ENCODE measurements around the gene TRAF3.

Gene TRAF3, protein sequence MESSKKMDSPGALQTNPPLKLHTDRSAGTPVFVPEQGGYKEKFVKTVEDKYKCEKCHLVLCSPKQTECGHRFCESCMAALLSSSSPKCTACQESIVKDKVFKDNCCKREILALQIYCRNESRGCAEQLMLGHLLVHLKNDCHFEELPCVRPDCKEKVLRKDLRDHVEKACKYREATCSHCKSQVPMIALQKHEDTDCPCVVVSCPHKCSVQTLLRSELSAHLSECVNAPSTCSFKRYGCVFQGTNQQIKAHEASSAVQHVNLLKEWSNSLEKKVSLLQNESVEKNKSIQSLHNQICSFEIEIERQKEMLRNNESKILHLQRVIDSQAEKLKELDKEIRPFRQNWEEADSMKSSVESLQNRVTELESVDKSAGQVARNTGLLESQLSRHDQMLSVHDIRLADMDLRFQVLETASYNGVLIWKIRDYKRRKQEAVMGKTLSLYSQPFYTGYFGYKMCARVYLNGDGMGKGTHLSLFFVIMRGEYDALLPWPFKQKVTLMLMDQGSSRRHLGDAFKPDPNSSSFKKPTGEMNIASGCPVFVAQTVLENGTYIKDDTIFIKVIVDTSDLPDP

DNA sequence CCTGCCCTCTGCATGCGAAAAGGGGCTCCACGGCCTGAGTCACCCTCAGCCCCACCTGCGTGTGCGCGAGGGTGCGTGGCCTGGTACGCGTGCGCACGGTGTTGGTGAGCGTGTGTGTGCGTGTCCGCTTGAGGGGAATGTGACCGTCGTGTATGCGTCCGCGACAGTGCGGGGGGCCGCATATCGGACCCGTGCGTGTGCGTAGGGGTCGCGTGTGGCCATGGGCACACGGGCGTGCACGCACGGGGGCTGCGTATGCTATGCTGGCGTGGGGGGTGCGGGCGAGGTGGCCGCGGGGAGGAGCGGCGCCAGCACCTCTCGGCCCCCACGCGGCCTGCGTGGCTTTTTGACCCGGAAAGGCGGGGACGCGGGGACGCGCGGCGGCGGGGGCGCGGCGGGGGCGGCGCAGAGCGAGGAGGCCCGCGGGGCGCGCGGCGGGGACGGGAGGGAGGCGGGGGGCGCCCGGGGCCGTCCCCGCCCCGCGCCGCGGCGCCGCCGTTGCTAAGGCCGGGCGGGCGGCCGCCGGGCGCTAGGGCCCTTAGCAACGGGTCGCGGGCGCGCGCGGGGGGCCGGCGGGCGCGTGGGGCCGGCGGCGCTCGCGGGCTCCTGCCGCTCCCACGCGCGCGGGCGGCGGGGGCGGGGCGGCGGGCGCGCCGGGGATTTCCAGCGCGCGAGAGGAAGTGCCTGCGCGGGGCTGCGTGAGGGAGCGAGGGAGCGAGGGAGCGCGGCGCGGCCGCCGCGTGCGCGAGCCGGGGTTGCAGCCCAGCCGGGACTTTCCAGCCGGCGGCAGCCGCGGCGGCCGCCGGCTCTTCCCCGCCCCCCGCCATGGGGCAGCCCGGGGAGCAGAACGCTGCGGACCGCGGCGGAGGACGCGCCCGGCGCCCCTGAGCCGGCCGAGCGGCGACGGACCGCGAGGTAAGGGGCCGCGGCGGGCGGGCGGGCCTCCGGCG, at the start of gene TRAF3:
TRAF3 (plus strand) TSS at position 689 of the 950 bp plus-strand sequence. CDS start 92,753 bp downstream, outside the sequence.
- peak; percentile 65 for DNase-seq (ENCODE audit: low spot score)

DNA sequence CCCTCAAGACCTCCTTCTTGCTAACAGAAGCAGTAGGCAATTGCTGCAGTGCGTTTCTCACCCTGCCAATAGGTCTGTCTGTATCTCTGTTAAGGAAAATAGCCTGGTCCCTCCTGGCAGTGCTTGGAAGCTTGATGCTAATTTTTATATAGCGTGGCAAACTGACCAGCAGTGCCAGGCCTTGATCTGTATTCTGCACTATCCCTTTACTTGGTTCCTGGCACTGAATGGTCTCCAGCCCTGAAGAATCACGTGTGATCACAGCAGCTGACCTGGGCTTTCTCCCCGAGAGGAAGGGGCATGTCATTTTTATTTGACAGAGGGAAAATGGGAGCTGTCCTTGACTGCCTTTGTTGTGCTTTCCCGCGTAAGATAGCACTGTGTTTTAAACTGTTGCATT, 48.7 kb upstream of the TRAF3 start:
- peak; percentile 13 for DNase-seq (ENCODE audit: low spot score)

DNA sequence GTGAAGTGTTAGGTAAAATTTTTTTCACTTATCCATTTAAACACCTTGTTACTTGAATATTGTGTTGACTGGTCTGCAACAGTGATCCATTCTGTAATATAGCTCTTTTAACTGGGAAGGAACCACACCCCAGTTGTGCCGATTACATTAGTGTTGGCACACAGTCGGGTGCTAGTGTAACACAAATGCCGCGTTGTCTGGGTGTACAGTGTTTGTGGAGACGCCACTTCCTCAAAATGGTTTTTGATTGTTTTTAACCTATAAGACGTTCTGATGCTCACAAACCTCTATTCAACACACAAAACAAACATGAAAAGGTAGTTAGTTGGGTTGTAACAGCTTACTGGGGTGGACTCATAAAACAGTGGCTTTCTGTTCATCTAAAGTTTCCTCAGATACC, 48.0 kb upstream of the TRAF3 start:
- peak; percentile 3 for DNase-seq (ENCODE audit: low spot score)

DNA sequence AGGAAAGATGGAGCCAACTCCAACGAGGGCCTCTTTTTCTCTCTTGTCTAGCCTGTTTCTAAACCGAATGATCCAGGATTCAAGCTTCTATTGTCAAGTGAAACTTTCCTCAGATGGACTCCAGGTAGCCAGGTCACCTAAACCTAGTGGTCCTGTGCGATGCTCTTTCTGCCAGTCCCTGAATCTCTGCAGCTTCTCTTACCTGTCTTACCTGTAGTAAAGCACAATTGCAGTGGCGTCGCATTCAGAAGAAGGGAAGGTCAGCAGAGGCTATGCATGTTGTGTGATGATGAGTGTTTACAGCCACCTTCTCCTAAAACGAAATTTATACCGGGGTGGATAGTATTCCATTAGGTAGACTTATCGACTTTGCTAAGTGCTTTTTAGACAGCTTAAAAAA, 47.4 kb upstream of the TRAF3 start:
- DNase-seq (ENCODE audit: low spot score): peak; percentile 21

DNA sequence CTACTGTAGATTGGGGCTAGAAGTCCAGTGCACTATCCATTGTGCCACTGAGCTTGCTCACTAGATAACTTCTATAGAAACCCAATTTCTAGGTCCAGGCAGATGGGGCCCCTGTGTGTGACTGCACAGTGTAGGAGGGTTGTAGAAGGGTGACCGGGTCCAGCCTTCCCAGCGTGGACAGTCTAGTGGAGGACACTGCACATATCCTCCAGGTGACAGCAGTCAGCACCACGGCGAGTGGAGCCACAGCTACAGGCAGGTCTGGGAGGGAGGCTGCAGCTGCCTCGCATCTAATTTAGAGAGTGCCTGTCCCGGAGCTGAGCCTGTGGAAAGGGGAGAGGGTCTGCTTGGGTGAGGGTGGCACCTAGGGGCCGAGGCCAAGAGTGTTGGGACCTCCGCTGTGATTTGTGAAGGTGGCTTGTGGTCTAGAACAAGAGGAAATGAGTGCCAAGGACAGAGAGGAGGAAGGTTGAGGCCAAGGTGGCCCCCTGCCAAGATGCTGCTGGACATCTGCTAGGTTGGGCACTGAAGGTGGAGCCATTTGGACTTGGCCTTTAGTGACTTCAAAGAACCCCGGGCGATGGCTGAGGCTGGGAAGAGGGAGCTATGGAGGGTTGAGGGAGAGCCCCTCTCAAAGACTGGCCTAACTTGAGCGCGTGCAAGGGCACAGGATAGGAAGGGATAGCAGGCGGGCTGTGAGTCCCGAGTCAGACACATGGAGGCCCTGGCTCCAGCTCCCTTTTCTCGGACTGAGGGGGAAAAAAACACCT, 46.0 kb upstream of the TRAF3 start:
- DNase-seq (ENCODE audit: low spot score): peak; percentile 34

DNA sequence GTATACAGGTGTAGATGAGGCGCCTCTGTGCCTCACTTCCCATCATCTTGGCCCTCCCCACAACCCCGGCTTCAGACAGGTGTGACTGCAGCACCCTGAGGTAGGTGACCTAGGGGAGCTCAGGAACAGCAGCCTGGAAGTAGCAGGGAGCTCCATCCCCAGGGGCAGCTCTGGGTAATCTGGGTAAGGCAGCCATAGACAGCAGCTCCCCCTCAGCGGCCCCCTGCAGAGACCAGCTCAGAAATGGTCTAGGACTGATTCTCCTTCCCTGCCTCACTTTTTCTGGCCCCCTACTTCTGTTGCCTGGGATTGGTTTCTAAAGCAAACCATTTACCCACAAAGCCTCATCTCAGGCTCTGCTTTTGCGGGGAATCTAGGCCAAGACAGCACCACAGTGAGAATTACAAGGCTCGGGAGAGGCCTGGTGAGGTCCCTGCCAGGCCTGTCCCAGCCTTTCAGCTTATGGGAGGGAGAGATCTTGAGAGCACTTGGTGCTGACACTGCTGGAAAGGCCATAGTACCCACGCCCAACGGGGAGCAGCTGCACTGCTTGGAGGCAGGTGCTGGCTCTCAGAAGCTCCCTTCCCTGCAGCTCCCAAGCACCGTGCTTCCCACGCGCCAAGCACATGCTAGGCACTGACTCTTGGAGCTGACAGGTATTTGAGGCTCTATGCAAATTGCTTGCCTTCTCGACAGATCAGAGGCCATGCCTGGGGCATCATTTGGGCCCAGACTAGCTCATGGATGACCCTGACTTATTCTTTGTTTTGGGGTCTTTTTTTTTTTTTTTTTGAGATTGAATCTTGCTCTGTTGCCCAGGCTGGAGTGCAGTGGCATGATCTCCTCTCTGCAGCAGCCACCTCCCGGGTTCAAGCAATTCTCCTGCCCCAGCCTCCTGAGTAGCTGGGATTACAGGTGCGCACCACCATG, 45.1 kb upstream of the TRAF3 start:
- peak; percentile 39 for DNase-seq (ENCODE audit: low spot score)

DNA sequence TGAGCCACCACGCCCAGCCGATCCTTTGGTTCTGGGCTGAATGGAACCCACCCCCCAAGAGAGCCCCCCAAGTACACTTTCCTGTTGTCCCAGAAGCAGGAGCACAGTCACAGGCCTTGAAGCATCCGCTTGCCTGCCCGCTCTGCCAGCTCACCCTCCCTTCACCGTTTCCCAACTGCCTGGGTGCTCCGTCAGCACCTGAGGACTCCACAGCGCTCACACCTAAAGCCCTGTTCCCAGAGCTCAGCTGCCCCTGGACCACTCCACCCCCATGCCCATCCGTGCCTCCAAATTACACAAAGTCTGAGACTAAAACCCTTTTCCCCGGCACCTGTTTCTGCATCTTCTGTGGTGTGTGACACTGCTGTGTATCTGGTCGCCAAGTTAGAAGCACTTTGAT, 44.3 kb upstream of the TRAF3 start:
- peak; percentile 29 for DNase-seq (ENCODE audit: low spot score)

DNA sequence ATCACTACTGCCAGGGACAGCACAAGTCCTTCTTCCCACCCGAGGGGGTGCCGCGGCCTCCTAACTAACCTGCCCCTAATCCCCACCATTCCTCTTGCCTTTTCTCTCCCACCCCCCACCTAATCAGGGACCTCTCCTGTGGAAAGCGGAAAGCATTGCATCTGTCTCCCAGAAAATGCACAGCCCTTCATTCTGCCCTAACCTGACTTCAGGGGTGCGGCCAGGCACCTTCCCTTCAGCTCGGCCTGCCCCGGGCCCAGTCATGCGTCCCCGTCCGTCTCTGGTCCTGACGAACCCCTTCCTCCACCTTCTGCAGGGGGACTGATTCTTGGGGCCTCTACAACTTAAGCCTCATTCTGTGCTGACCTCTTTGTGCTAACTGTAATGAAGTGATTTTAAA, 43.9 kb upstream of the TRAF3 start:
- DNase-seq (ENCODE audit: low spot score): peak; percentile 34

DNA sequence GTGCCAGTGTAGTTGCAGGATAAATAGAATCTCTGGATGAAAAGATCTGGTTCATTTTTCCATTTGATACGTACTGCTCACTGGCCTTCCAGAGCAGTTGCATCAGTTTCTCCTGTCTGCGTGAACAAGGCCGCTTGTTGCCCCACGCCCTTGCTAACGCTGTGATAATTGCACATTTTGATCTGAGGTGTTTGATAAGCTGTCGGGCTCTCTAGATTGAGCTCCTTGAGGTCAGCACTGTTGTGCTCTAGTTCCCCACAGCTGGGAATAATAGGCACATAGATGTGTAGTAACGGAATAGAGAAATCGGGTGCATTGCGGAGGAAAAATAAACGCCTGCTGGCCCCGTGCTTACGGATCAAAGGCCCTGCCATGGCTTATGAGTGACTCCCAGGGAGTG, 42.8 kb upstream of the TRAF3 start:
- DNase-seq (ENCODE audit: low spot score): peak; percentile 15

DNA sequence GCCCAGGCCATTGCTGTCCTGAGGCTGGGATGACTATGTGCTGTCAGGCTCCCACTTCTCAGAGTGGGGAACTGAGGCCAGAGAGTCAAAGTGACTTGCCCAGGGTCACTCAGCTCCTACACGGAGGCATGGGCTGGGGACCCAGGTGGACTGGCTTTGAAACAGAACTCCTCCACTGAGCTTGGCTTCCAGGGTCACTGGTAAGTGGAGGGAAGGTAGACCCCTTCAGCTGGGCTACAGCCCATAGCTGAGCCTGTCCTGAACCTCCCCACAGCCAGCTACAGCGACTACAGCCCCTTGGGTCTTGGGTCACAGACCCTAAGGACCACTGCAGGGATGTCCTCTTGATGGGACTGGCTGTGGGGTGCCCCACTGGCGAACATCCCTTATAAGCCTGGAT, 40.3 kb upstream of the TRAF3 start:
- DNase-seq (ENCODE audit: low spot score): no peak

DNA sequence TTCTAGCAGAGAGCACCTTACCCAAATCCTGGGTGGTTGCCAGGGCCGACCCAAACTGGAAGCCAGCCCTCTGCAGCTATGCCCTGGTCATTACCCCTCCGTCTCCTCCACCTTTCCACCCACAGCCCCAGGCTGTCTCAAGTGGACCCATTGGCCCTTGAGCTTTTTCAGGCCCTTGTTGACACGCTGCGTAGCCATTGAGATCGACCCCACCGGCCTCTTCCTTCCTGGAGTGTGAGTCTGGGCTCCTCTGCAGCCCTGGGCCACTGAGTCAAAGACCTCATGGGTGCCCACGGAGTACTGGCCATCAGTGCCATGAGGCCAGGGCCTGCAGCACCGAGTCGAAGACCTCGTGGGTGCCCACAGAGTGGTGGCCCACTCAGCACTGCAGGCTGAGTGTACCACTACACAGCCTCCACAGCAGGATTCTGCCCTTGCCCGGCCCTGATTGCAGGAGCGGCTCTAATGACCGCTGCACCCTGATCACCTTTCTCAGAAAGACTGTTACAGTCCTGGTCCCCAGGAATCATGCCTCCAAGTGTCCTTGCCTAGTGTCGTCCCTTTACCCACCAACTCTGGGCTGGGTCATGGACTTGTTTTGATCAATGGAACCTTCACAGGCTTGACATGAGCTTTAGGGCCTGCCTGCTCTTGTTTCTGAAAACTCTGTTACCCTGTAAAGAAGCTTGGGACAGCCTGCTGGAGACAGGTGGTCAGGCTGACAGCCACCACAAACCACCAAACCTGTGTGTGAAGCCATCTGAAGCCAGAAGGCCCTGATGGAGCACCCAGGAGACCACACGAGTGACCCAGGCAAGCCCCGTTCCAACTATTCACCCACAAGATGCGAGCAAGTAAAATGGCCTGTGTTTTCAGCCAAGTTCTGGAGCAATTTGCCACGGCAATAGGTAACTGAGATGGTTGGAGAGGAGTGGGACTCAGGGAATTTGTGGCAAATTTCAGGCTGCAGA, 39.6 kb upstream of the TRAF3 start:
- DNase-seq (ENCODE audit: low spot score): no peak

DNA sequence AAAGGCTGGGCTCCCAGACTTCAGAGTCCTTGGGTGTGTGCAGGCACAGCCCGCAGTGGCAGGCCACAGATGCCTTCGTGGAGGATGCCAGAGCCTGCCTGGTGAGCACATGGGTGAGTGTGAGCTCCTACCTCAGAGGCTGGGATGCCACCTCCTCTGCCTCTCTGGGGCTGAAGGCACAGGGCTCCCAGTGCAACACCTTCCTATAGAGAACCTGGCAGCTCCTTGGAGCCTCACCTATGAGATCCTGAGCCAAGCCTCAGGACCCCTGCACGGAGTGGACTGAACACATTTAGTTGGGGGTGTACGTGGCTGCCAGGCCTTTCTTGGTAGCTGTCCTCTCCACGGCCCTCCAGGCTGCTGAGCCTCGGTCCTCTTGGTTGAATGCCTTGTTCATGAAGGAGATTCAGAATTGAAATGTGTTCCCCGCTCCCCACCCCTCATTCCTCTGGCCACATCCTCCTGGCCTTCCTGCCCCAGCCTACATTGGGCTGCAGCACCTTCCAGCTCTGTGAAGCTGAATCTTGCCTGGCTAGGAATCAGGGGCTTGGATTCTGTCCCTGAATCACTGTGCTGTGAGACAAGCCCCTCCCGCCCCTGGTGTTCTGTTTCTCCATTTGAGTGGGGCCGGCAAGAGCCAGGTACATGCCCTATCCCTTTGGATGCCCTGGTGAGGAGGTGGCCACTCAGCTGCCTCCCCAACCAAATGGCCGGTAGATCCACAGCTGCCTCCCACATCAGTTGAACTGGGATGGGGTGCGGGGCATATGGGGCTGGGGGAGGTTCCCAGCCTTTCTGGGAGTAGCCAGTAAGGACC, 38.7 kb upstream of the TRAF3 start:
- no peak for DNase-seq (ENCODE audit: low spot score)

DNA sequence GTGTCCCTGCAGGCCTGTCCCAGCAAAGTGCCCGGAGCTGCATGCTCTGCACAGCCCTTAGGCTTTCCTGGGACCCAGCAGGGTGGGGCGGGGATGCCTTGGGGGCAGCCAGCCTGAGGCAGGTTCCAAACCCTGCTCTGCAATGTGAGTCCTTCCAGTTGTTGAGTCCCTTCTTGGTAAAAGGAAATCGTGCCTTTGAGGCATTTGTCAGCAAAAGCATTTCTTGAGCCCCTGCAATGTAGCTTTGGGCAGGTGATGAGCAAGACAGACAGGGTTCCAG, 38.1 kb upstream of the TRAF3 start:
- DNase-seq (ENCODE audit: low spot score): no peak

DNA sequence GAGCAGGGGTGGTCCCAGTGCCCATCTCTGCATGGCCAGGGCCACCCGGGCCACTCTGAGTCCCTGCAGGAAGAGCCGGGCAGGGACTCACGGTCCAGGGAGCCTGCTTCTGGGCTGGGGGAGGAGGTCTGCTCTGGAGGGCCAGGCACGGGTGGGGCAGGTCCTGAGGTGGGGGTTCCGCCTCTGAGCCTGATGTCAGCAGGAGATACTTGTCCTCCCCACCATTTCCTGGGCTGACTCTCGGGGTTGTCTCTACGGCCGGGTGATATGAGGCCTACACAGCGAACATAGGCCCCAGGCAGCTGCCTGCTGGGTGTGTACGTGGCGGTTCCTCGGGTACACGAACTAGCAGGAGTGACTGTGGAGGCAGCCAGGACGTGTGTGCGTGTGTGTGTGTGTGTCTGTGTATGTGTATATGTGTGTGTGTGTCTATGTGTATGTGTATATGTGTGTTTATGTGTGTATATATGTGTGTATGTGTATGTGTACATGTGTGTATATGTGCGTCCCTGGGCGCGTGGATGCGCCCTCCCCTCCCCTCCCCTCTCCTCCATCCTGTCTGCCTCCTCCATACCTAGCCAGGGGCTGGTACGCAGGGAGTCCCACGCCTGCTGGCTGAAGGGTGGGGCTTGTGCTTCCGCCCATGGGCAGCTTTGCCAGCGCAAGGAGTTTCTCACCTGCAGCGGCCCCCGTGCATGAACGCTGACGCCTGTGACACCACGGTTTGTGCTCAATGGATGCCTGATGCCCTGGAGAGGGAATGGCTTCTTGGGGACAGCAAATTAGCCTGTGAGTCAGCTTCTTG, 30.4 kb upstream of the TRAF3 start:
- DNase-seq (ENCODE audit: low spot score): no peak

DNA sequence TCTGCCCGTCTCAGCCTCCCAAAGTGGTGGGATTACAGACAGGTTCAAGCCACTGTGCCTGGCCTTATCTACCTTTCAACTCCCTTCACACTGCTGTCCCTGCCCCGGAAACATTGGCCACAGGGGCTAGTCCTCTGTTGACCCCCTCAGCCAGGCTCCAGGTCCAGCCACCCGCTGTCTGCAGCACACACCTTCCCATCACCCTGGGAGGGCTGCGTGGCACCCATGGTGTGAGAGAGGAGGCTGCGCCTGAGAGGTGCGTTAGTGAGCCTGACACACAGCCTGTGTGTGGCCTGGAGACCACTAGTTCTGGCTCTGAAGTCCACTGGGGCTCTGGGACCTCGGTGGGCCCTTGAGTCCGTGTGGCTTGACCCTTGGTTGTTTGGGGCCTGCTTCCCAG, 28.4 kb upstream of the TRAF3 start:
- DNase-seq (ENCODE audit: low spot score): no peak

DNA sequence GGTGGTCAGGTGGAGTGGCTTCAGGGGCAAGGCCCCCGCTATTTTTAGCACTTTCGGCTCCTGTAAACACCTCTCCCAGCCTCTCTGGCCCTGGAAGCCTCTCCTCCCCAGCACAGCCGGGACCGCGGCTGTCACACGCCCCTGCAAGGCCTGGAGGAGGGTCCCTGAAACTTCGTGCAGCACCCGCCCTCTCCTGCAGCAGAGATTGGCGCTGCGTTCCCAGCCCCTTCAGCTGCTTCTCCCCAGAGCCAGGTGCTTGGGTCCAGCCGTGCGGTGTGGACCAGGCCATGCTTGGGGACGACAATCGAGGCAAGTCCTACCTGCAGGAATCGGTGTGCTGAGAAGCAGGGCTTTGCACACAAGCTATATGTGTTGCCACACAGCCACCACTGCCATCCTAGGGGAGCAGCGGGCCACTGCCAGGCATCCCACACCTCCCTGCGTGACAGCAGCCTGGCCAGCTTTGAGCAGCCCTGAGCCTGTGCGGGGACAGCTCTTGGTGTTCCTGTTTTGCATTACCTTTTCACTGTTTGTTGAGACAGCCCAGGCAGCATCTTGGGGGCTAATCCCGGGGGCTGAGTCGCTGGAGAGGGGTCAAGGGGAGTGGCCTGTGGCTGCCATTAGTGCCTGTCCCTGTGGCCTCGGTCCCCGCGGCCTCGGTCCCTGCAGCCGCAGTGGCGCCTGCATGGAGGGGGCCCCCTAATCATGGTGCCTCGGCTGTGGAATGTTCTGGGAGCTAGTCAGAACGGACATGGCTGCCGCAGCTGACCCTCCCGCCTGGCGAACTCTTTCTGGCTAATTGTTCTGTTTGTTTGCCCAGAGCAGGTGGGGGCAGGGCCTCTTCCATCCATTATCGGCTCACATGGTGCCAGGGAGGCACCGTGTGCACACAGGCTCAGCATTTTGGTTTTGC, 27.6 kb upstream of the TRAF3 start:
- DNase-seq (ENCODE audit: low spot score): no peak

DNA sequence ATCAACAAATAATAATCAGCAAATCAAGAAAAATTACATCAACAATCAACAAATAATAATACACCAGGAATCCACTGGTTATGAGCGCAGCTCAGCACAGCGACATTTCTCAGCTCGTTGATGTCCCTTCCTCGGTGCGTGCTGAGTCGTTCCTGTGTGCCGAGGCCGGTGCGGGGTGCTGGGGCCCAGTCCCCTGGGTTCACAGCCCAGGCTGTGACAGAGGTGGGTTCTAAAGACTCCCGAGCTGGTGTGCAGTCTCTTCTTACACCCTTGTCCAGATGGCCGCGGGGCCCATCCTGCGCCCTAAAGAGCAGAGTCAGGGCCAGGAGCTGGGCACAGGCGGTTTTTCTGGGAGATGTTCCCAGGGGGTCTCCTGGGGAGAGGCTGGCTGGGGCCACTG, 26.9 kb upstream of the TRAF3 start:
- DNase-seq (ENCODE audit: low spot score): no peak

All from ecto neural progenitor cell (in vitro differentiated cells).